WTC11 (cell line): Measurements from ENCODE around the gene FBXO30. TPM values are rescaled to one million over a fixed set of nuclear protein-coding genes. Genes with fewer than 3 reads are reported as not detected.

Experiments used
- ATAC-seq: fragments of 200-7000 bp; cut with Tn5 transposase; 2 replicates; pipeline ENCODE4 v1.10.0; 2021; ENCODE audit warnings: mild to moderate bottlenecking, moderate library complexity
- Bru-seq: library from RNA; stranded (reverse); fragments of 400-500 nt; gene quantifications from one replicate; lab custom pipeline; 2021; lab: Mats Ljungman, UMichigan
- CTCF ChIA-PET: fragments of 300-600 bp; sonication (Branson Sonifier 250); formaldehyde crosslinking; loops from one replicate; lab custom pipeline; 2021; ENCODE audit warnings: antibody characterized with exemption; lab: Charles Lee
- POLR2A ChIA-PET: fragments of 350-600 bp; sonication (Branson Sonifier 250); formaldehyde crosslinking; loops from one replicate; lab custom pipeline; 2021; ENCODE audit warnings: antibody characterized with exemption; lab: Charles Lee
- DNase-seq: peaks from one replicate; pipeline ENCODE4 v3.0.0; 2021; ENCODE audit warnings: low spot score
- H3K27ac Mint-ChIP-seq: 2 replicates; pipeline ENCODE4 v1.8.0; 2021; ENCODE audit warnings: mixed read lengths
- H3K27me3 Mint-ChIP-seq: 2 replicates; pipeline ENCODE4 v1.8.0; 2021; ENCODE audit warnings: low read depth, mild to moderate bottlenecking, moderate library complexity, mixed read lengths
- H3K36me3 Mint-ChIP-seq: 2 replicates; pipeline ENCODE4 v1.8.0; 2021; ENCODE audit warnings: mixed read lengths
- H3K4me1 Mint-ChIP-seq: 2 replicates; pipeline ENCODE4 v1.8.0; 2022; ENCODE audit warnings: mixed read lengths
- H3K4me3 Mint-ChIP-seq: 2 replicates; pipeline ENCODE4 v1.8.0; 2021; ENCODE audit warnings: mild to moderate bottlenecking, moderate library complexity, mixed read lengths
- H3K9me3 Mint-ChIP-seq: 2 replicates; pipeline ENCODE4 v1.8.0; 2021; ENCODE audit warnings: mixed read lengths
- E2F4 ChIP-seq: sonication (generic); formaldehyde crosslinking; IDR thresholded peaks from 2 replicates; pipeline ENCODE4 v1.8.1; 2022; ENCODE audit warnings: low read depth, mild to moderate bottlenecking, moderate library complexity, missing genetic modification reagents, borderline replicate concordance
- E2F5 ChIP-seq: sonication (generic); formaldehyde crosslinking; IDR thresholded peaks from 2 replicates; pipeline ENCODE4 v1.8.1; 2022; ENCODE audit warnings: mild to moderate bottlenecking, moderate library complexity, missing genetic modification reagents
- ELF4 ChIP-seq: sonication (generic); formaldehyde crosslinking; IDR thresholded peaks from 2 replicates; pipeline ENCODE4 v1.8.1; 2022; ENCODE audit warnings: low read depth, mild to moderate bottlenecking, moderate library complexity, missing genetic modification reagents
- ESRRA ChIP-seq: sonication (generic); formaldehyde crosslinking; IDR thresholded peaks from 2 replicates; pipeline ENCODE4 v1.8.1; 2022; ENCODE audit warnings: mild to moderate bottlenecking, missing genetic modification reagents, borderline replicate concordance
- FOXJ3 ChIP-seq: sonication (generic); formaldehyde crosslinking; IDR thresholded peaks from 2 replicates; pipeline ENCODE4 v1.9.0; 2021; ENCODE audit warnings: missing genetic modification reagents, mild to moderate bottlenecking, borderline replicate concordance
- FOXP1 ChIP-seq: sonication (generic); formaldehyde crosslinking; IDR thresholded peaks from 2 replicates; pipeline ENCODE4 v1.8.0; 2022; ENCODE audit warnings: missing genetic modification reagents, mild to moderate bottlenecking, moderate library complexity, borderline replicate concordance
- MXD4 ChIP-seq: fragments of 250-450 bp; sonication (Bioruptor Pico); IDR thresholded peaks from 2 replicates; pipeline ENCODE4 v1.8.0; 2021; ENCODE audit warnings: mild to moderate bottlenecking, moderate library complexity, borderline replicate concordance
- MYBL2 ChIP-seq: sonication (generic); formaldehyde crosslinking; IDR thresholded peaks from 2 replicates; pipeline ENCODE4 v1.8.1; 2023; ENCODE audit warnings: mild to moderate bottlenecking, moderate library complexity, missing genetic modification reagents
- NR1H2 ChIP-seq: sonication (generic); formaldehyde crosslinking; IDR thresholded peaks from 2 replicates; pipeline ENCODE4 v1.9.0; 2021; ENCODE audit warnings: mild to moderate bottlenecking, moderate library complexity, missing genetic modification reagents
- PREB ChIP-seq: sonication (generic); formaldehyde crosslinking; IDR thresholded peaks from 2 replicates; pipeline ENCODE4 v1.8.1; 2022; ENCODE audit warnings: mild to moderate bottlenecking, missing genetic modification reagents, moderate library complexity, borderline replicate concordance
- PRRX2 ChIP-seq: fragments of 250-450 bp; sonication (Bioruptor Pico); IDR thresholded peaks from 2 replicates; pipeline ENCODE4 v1.8.0; 2021; ENCODE audit warnings: mild to moderate bottlenecking
- SMAD4 ChIP-seq: sonication (generic); formaldehyde crosslinking; IDR thresholded peaks from 2 replicates; pipeline ENCODE4 v1.8.0; 2022; ENCODE audit warnings: mild to moderate bottlenecking, missing genetic modification reagents
- SP1 ChIP-seq: sonication (generic); formaldehyde crosslinking; conservative IDR thresholded peaks from 2 replicates; pipeline ENCODE4 v1.8.1; 2022; ENCODE audit warnings: missing genetic modification reagents
- ZNF138 ChIP-seq: sonication (generic); formaldehyde crosslinking; conservative IDR thresholded peaks from 2 replicates; pipeline ENCODE4 v1.8.1; 2022; ENCODE audit warnings: mild to moderate bottlenecking, moderate library complexity, missing genetic modification reagents
- ZNF219 ChIP-seq: sonication (generic); formaldehyde crosslinking; IDR thresholded peaks from 2 replicates; pipeline ENCODE4 v1.8.0; 2023; ENCODE audit warnings: missing genetic modification reagents, mild to moderate bottlenecking, borderline replicate concordance
- ZNF281 ChIP-seq: sonication (generic); formaldehyde crosslinking; IDR thresholded peaks from 2 replicates; pipeline ENCODE4 v1.8.0; 2023; ENCODE audit warnings: mild to moderate bottlenecking, missing genetic modification reagents
- ZNF423 ChIP-seq: fragments of 250-450 bp; sonication (Bioruptor Pico); IDR thresholded peaks from 2 replicates; pipeline ENCODE4 v2.1.2; 2022; ENCODE audit warnings: mild to moderate bottlenecking, moderate library complexity
- ZNF671 ChIP-seq: fragments of 250-450 bp; sonication (Bioruptor Pico); IDR thresholded peaks from 2 replicates; pipeline ENCODE4 v1.8.0; 2021; ENCODE audit warnings: mild to moderate bottlenecking
- long read RNA-seq, 3 experiments: library from RNA in 1 of 3; library from capped mRNA in 1 of 3; library from polyadenylated mRNA in 1 of 3; unstranded in 2 of 3; stranded (forward) in 1 of 3; transcript quantifications; one replicate each; pipeline ENCODE4 v2.0.0, GENCODE V29; 2021
- total RNA-seq: library from RNA; stranded (reverse); gene quantifications from 3 replicates; pipeline ENCODE4 v1.2.3, GENCODE V29; 2021
- TF ChIP-seq, protein P1 (sequence below): fragments of 250-450 bp; sonication (Bioruptor Pico); IDR thresholded peaks from 2 replicates; pipeline ENCODE4 v2.1.2; 2022; ENCODE audit warnings: mild to moderate bottlenecking, moderate library complexity
- TF ChIP-seq, protein P2 (sequence below): fragments of 200-600 bp; IDR thresholded peaks from 2 replicates; pipeline ENCODE4 v1.8.0; 2022; ENCODE audit warnings: antibody characterized with exemption
- TF ChIP-seq, protein P3 (sequence below): fragments of 250-450 bp; sonication (Bioruptor Pico); IDR thresholded peaks from 2 replicates; pipeline ENCODE4 v1.9.0; 2021; ENCODE audit warnings: moderate library complexity, mild to moderate bottlenecking, inconsistent platforms, borderline replicate concordance
- TF ChIP-seq, protein P4 (sequence below): sonication (generic); formaldehyde crosslinking; IDR thresholded peaks from 2 replicates; pipeline ENCODE4 v1.8.0; 2022; ENCODE audit warnings: mild to moderate bottlenecking, missing genetic modification reagents

The FBXO30 gene
- 11.7 to 11.8 TPM (median 11.8 TPM) in 3 replicates for total RNA-seq
- percentile 96 among the genes with signal in this experiment for Bru-seq, nascent RNA
- long read RNA-seq, experiment 1, full-length matches to known transcripts = 192 of 248 reads
- long read RNA-seq, experiment 1, partial matches to known transcripts = 28 of 248 reads
- long read RNA-seq, experiment 1, other reads (novel, unspliced or antisense) = 28 of 248 reads
- long read RNA-seq, experiment 2, full-length matches to known transcripts = 17 of 45 reads
- long read RNA-seq, experiment 2, partial matches to known transcripts = 8 of 45 reads
- long read RNA-seq, experiment 2, other reads (novel, unspliced or antisense) = 20 of 45 reads
- long read RNA-seq, experiment 3, full-length matches to known transcripts = 5 of 9 reads
- long read RNA-seq, experiment 3, partial matches to known transcripts = 3 of 9 reads
- long read RNA-seq, experiment 3, other reads (novel, unspliced or antisense) = 1 of 9 reads

- CTCF ChIA-PET = interaction anchor here (0.6 to 1.6 kb wide), 5 partner anchors 12 to 930 kb away, joined by 3 to 7 read pairs (median 4); partner anchors contain the start of gene EPM2A
- peak within 1 kb of the TSS; percentile 89 for H3K4me3 Mint-ChIP-seq
- no peaks in the 10 kb centered on the region for H3K27me3 Mint-ChIP-seq
- H3K4me1 Mint-ChIP-seq = peaks cover 41% of the 10 kb centered on the region
- no peaks in the 10 kb centered on the region for H3K9me3 Mint-ChIP-seq
- no peaks in the 10 kb centered on the region for H3K36me3 Mint-ChIP-seq
- peak within 1 kb of the TSS; percentile 94 for H3K27ac Mint-ChIP-seq
- peak; percentile 85 for DNase-seq
- POLR2A ChIA-PET = interaction anchor here (1.0 to 2.4 kb wide), 4 partner anchors 10 to 114 kb away, joined by 3 to 44 read pairs (median 6); partner anchors contain the start of gene EPM2A
- ATAC-seq = peak; percentile 81
- TF ChIP-seq ZNF423 (CRISPR knock-in tag) = no peak
- TF ChIP-seq, protein P1, sequence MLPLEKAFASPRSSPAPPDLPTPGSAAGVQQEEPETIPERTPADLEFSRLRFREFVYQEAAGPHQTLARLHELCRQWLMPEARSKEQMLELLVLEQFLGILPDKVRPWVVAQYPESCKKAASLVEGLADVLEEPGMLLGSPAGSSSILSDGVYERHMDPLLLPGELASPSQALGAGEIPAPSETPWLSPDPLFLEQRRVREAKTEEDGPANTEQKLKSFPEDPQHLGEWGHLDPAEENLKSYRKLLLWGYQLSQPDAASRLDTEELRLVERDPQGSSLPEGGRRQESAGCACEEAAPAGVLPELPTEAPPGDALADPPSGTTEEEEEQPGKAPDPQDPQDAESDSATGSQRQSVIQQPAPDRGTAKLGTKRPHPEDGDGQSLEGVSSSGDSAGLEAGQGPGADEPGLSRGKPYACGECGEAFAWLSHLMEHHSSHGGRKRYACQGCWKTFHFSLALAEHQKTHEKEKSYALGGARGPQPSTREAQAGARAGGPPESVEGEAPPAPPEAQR (CRISPR knock-in tag) = no peak
- TF ChIP-seq SMAD4 (CRISPR knock-in tag) = no peak
- TF ChIP-seq NR1H2 (CRISPR knock-in tag) = no peak
- TF ChIP-seq ZNF281 = no peak
- no peak for TF ChIP-seq MXD4 (CRISPR knock-in tag)
- TF ChIP-seq ZNF219 (CRISPR knock-in tag) = no peak
- TF ChIP-seq MYBL2 (CRISPR knock-in tag) = no peak
- 0 out of 2 replicates have a peak, but pooled peaks have one; percentile 36 for TF ChIP-seq ELF4 (CRISPR knock-in tag)
- TF ChIP-seq ZNF138 (CRISPR knock-in tag) = no peak
- TF ChIP-seq, protein P2, sequence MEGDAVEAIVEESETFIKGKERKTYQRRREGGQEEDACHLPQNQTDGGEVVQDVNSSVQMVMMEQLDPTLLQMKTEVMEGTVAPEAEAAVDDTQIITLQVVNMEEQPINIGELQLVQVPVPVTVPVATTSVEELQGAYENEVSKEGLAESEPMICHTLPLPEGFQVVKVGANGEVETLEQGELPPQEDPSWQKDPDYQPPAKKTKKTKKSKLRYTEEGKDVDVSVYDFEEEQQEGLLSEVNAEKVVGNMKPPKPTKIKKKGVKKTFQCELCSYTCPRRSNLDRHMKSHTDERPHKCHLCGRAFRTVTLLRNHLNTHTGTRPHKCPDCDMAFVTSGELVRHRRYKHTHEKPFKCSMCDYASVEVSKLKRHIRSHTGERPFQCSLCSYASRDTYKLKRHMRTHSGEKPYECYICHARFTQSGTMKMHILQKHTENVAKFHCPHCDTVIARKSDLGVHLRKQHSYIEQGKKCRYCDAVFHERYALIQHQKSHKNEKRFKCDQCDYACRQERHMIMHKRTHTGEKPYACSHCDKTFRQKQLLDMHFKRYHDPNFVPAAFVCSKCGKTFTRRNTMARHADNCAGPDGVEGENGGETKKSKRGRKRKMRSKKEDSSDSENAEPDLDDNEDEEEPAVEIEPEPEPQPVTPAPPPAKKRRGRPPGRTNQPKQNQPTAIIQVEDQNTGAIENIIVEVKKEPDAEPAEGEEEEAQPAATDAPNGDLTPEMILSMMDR = no peak
- TF ChIP-seq, protein P3, sequence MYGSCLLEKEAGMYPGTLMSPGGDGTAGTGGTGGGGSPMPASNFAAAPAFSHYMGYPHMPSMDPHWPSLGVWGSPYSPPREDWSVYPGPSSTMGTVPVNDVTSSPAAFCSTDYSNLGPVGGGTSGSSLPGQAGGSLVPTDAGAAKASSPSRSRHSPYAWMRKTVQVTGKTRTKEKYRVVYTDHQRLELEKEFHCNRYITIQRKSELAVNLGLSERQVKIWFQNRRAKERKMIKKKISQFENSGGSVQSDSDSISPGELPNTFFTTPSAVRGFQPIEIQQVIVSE (CRISPR knock-in tag) = no peak
- peak; percentile 84 for TF ChIP-seq FOXP1 (CRISPR knock-in tag)
- TF ChIP-seq ZNF671 (CRISPR knock-in tag) = no peak
- TF ChIP-seq PREB (CRISPR knock-in tag) = no peak
- peak; percentile 58; the same call in 1 of the 2 replicates for TF ChIP-seq E2F5 (CRISPR knock-in tag)
- no peak for TF ChIP-seq ESRRA
- TF ChIP-seq E2F4 (CRISPR knock-in tag) = no peak
- TF ChIP-seq FOXJ3 (CRISPR knock-in tag) = no peak
- TF ChIP-seq, protein P4, sequence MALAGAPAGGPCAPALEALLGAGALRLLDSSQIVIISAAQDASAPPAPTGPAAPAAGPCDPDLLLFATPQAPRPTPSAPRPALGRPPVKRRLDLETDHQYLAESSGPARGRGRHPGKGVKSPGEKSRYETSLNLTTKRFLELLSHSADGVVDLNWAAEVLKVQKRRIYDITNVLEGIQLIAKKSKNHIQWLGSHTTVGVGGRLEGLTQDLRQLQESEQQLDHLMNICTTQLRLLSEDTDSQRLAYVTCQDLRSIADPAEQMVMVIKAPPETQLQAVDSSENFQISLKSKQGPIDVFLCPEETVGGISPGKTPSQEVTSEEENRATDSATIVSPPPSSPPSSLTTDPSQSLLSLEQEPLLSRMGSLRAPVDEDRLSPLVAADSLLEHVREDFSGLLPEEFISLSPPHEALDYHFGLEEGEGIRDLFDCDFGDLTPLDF (CRISPR knock-in tag) = no peak
- peak; percentile 76 for TF ChIP-seq SP1 (CRISPR knock-in tag)
- TF ChIP-seq PRRX2 (CRISPR knock-in tag) = no peak
Measured at GRCh38 chr6:145814501-145815308, at the start of gene FBXO30. Gene FBXO30 (minus strand): TSS chr6:145814795. CDS start chr6:145806405, 8,390 bp downstream.
